Measurements from ENCODE around the gene LRRC8E. TPM values are rescaled to one million over a fixed set of nuclear protein-coding genes. Genes with fewer than 3 reads are reported as not detected.
A peak's percentile ranks its signal among the peaks of the same experiment; 100 is the strongest.

The LRRC8E gene
- total RNA-seq (2021), result 24.1 and 24.4 TPM in 2 replicates
- percentile 67 among the genes with signal in this experiment for Bru-seq, nascent RNA
- percentile 71 among the genes with signal in this experiment for BruChase-seq, experiment 1, labeled RNA remaining after a 2-hour chase
- BruChase-seq, experiment 2, labeled RNA remaining after a 6-hour chase, result percentile 65 among the genes with signal in this experiment
- long read RNA-seq, transcript LRRC8E-201 (3 exons, 3,595 nt), result major isoform, 6 of 13 reads
- long read RNA-seq, partial matches to known transcripts, result 0 of 13 reads
- long read RNA-seq, other reads (novel, unspliced or antisense), result 6 of 13 reads

DNA sequence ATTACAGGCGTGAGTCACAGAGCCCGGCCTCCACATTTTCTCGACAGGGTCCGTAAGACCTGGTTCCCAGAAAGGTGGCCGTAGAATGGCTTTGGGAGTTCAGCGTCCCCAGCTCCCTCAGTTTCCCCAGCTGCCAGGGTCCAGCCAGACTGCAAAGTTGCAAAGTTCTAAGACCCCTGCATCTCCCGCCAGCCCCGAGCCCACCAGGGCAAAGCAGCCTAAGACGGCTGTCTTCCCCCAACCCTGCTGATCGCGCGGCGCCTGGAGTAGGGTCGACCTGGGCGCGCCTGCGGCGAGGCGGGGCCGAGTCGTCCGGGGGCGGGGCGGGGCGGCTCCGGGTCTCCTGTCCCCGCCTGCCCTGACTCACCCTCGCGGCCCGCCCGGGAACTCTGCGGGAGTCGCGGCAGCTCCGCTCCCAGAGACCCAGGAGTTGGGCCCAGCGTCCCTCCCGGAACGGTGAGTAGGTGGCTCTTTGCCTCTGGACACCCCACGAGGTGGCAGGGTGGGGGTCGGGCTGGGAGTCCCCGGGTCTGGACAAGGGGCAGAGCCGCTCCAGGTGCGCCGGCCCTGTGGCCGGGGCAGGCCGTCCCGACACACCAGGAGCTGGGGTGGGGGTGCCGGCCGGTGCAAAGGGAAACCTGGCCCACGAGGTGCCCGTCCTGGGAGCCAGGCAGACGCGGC is at the start of gene LRRC8E:
Gene LRRC8E, plus strand, starts transcription at position 366 of the 681 bp plus-strand sequence. CDS start 7,094 bp downstream, outside the sequence.
- H3K79me2 ChIP-seq (ENCODE audit: low read depth), result peaks cover 47% of the 10 kb centered on the region
- peak; percentile 61 to 86 for DNase-seq
- peaks cover 26% of the 10 kb centered on the region for H3K4me1 ChIP-seq (replicated peaks; ENCODE audit: insufficient read depth)
- 0 out of 2 replicates have a peak within 1 kb of the TSS, but pooled peaks have one; percentile 5 for H3K27ac ChIP-seq
- BruUV-seq (replicated peaks), result no TSS peak
- H3K27me3 ChIP-seq (ENCODE audit: insufficient read depth, low read depth), result no peaks in the 10 kb centered on the region
- intact Hi-C loops (cut with micrococcal nuclease; ENCODE audit: unreplicated experiment), result loop anchor here (2.0 kb wide), 1 partner anchor 19 kb away; no protein-coding TSS in a partner anchor
- no peaks in the 10 kb centered on the region for H4K20me1 ChIP-seq (ENCODE audit: insufficient read depth)
- H3K9me2 ChIP-seq (ENCODE audit: insufficient read depth), result no peaks in the 10 kb centered on the region
- no peaks in the 10 kb centered on the region for H3K36me3 ChIP-seq (ENCODE audit: low read depth)
- ChIA-PET CTCF (interaction anchor here (0.8 kb wide), 1 partner anchor 56 kb away, joined by 4 read pairs; the partner anchor contains the start of gene TIMM44), POLR2A (ENCODE audit: unreplicated experiment) (no interaction called here)
- peak within 1 kb of the TSS; percentile 88 for H2AFZ ChIP-seq
- no peak for TF ChIP-seq EZH2 (IDR thresholded peaks at IDR 0.05; ENCODE audit: low read depth)
- TF ChIP-seq, protein P1, sequence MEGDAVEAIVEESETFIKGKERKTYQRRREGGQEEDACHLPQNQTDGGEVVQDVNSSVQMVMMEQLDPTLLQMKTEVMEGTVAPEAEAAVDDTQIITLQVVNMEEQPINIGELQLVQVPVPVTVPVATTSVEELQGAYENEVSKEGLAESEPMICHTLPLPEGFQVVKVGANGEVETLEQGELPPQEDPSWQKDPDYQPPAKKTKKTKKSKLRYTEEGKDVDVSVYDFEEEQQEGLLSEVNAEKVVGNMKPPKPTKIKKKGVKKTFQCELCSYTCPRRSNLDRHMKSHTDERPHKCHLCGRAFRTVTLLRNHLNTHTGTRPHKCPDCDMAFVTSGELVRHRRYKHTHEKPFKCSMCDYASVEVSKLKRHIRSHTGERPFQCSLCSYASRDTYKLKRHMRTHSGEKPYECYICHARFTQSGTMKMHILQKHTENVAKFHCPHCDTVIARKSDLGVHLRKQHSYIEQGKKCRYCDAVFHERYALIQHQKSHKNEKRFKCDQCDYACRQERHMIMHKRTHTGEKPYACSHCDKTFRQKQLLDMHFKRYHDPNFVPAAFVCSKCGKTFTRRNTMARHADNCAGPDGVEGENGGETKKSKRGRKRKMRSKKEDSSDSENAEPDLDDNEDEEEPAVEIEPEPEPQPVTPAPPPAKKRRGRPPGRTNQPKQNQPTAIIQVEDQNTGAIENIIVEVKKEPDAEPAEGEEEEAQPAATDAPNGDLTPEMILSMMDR (conservative IDR thresholded peaks at IDR 0.05), result no peak
- peak within 1 kb of the TSS; percentile 87 for H3K4me3 ChIP-seq
- peaks cover 26% of the 10 kb centered on the region; the same call in 1 of the 2 replicates for H3F3A ChIP-seq (ENCODE audit: insufficient read depth, low read depth)
- H3K4me2 ChIP-seq, result peak within 1 kb of the TSS; percentile 82
- H3K9me3 ChIP-seq (ENCODE audit: insufficient read depth, low read depth), result no peaks in the 10 kb centered on the region

DNA sequence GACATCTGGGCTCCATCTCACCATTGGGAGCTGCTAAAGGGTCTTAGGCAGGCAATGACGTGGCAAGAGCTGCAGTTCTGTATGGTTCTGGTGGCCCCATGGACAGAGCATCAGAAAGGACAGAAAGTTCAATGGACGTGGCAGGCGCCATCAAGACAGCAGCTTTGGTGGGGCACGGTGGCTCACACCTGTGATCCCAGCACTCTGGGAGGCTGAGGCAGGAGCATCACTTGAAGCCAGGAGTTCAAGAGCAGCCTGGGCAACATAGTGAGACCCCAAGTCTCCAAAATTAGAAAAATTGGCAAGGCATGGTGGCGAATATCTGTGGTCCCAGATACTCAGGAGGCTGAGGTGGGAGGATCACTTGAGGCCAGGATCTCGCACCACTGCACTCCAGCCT is 48.8 kb upstream of the LRRC8E start:
- H3K4me3 ChIP-seq, result no peak overlapping the region
- POLR2A ChIA-PET (ENCODE audit: unreplicated experiment), result no interaction called here
- H2AFZ ChIP-seq, result no peak overlapping the region
- H3K27me3 ChIP-seq (ENCODE audit: insufficient read depth, low read depth), result no peaks in the 10 kb centered on the region
- H3K4me2 ChIP-seq, result no peak overlapping the region
- no peaks in the 10 kb centered on the region for H3K9me2 ChIP-seq (ENCODE audit: insufficient read depth)
- CTCF ChIA-PET, result no interaction called here
- no peak for TF ChIP-seq EZH2 (IDR thresholded peaks at IDR 0.05; ENCODE audit: low read depth)
- TF ChIP-seq, protein P1 (conservative IDR thresholded peaks at IDR 0.05), result no peak
- peaks cover 20% of the 10 kb centered on the region for H3K4me1 ChIP-seq (replicated peaks; ENCODE audit: insufficient read depth)
- peaks cover 45% of the 10 kb centered on the region for H3F3A ChIP-seq (ENCODE audit: insufficient read depth, low read depth)
- no peaks in the 10 kb centered on the region for H3K9me3 ChIP-seq (ENCODE audit: insufficient read depth, low read depth)
- no peak for DNase-seq
- intact Hi-C loops (cut with micrococcal nuclease; ENCODE audit: unreplicated experiment), result no loop called here
- H3K27ac ChIP-seq, result no peak overlapping the region
- no TSS peak for BruUV-seq (replicated peaks)
- H3K36me3 ChIP-seq (ENCODE audit: low read depth), result no peaks in the 10 kb centered on the region
- no peaks in the 10 kb centered on the region for H4K20me1 ChIP-seq (ENCODE audit: insufficient read depth)
- H3K79me2 ChIP-seq (ENCODE audit: low read depth), result peaks cover 30% of the 10 kb centered on the region

DNA sequence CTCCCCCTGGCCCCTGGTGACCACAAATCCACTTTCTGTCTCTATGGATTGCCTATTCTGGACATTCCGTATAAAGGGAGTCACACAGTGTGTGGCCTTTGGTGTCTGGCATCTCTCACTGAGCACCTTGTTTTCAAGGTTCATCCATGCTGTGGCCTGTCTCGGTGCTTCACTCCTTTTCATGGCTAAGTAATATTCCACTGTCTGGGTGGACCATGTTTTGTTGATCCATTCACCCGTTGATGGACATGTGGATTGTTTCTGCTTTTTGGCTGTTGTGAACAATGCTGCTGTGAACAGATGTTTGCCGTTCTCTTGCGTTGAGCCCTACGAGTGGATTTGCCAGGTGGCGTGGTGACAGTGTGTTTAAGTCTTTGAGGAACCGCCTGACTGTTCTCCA is 47.7 kb upstream of the LRRC8E start:
- Histone ChIP-seq H3K9me2 (ENCODE audit: insufficient read depth) (no peaks in the 10 kb centered on the region), H3K79me2 (ENCODE audit: low read depth) (peaks cover 19% of the 10 kb centered on the region; the same call in 1 of the 2 replicates), H3F3A (ENCODE audit: insufficient read depth, low read depth) (peaks cover 42% of the 10 kb centered on the region), H2AFZ (no peak overlapping the region), H3K4me3 (no peak overlapping the region), H3K4me1 (replicated peaks; ENCODE audit: insufficient read depth) (peaks cover 18% of the 10 kb centered on the region), H3K27me3 (ENCODE audit: insufficient read depth, low read depth) (no peaks in the 10 kb centered on the region), H4K20me1 (ENCODE audit: insufficient read depth) (no peaks in the 10 kb centered on the region), H3K9me3 (ENCODE audit: insufficient read depth, low read depth) (no peaks in the 10 kb centered on the region), H3K36me3 (ENCODE audit: low read depth) (no peaks in the 10 kb centered on the region), H3K27ac (no peak overlapping the region), H3K4me2 (no peak overlapping the region)
- CTCF ChIA-PET, result no interaction called here
- TF ChIP-seq, protein P1 (conservative IDR thresholded peaks at IDR 0.05), result no peak
- no peak for TF ChIP-seq EZH2 (IDR thresholded peaks at IDR 0.05; ENCODE audit: low read depth)
- intact Hi-C loops (cut with micrococcal nuclease; ENCODE audit: unreplicated experiment), result no loop called here
- no peak for DNase-seq
- BruUV-seq (replicated peaks), result no TSS peak
- POLR2A ChIA-PET (ENCODE audit: unreplicated experiment), result no interaction called here
